H9 (cell line): ENCODE results near the gene MBP. TPM values are rescaled to one million over a fixed set of nuclear protein-coding genes. Genes with fewer than 3 reads are reported as not detected.

Source experiments
- DNase-seq: peaks from one replicate; pipeline ENCODE4 v3.0.0-alpha.2; 2017
- H2AFZ ChIP-seq: one replicate; pipeline ENCODE4 v1.6.1; 2013; ENCODE audit warnings: mild to moderate bottlenecking, low read length, control low read depth, moderate library complexity
- H2AK5ac ChIP-seq: 2 replicates; pipeline ENCODE4 v1.6.1; 2013; ENCODE audit warnings: low read length, control low read depth, mixed read lengths; ENCODE audit not compliant: insufficient read length
- H2BK120ac ChIP-seq: one replicate; pipeline ENCODE4 v1.6.1; 2013; ENCODE audit warnings: low read depth, mild to moderate bottlenecking, low read length, control low read depth, inconsistent platforms; ENCODE audit not compliant: poor library complexity, severe bottlenecking
- H2BK12ac ChIP-seq: 2 replicates; pipeline ENCODE4 v1.6.1; 2013; ENCODE audit warnings: low read length, control low read depth, mixed read lengths, low read depth; ENCODE audit not compliant: insufficient read length
- H2BK15ac ChIP-seq: 2 replicates; pipeline ENCODE4 v1.6.1; 2013; ENCODE audit warnings: low read depth, low read length, control low read depth
- H2BK20ac ChIP-seq: one replicate; pipeline ENCODE4 v1.6.1; 2013; ENCODE audit warnings: low read depth, mild to moderate bottlenecking, low read length, control low read depth, inconsistent platforms; ENCODE audit not compliant: poor library complexity, severe bottlenecking
- H2BK5ac ChIP-seq: 2 replicates; pipeline ENCODE4 v1.6.1; 2013; ENCODE audit warnings: low read length, control low read depth, mixed read lengths; ENCODE audit not compliant: insufficient read length
- H3K14ac ChIP-seq: 2 replicates; pipeline ENCODE4 v1.6.1; 2013; ENCODE audit warnings: low read length, control low read depth; ENCODE audit not compliant: insufficient read depth
- H3K18ac ChIP-seq: 2 replicates; pipeline ENCODE4 v1.6.1; 2013; ENCODE audit warnings: low read depth, mild to moderate bottlenecking, mixed read lengths, low read length, control low read depth; ENCODE audit not compliant: insufficient read length
- H3K23ac ChIP-seq: 2 replicates; pipeline ENCODE4 v1.6.1; 2013; ENCODE audit warnings: low read length, control low read depth, mixed read lengths, low read depth; ENCODE audit not compliant: insufficient read length
- H3K23me2 ChIP-seq: 2 replicates; pipeline ENCODE4 v1.6.1; 2013; ENCODE audit warnings: low read depth, mild to moderate bottlenecking, mixed read lengths, low read length, control low read depth; ENCODE audit not compliant: insufficient read length, poor library complexity, severe bottlenecking
- H3K27ac ChIP-seq: 2 replicates; pipeline ENCODE4 v1.5.1; 2013; ENCODE audit warnings: low read length, control low read depth, mixed read lengths, low read depth; ENCODE audit not compliant: insufficient read length
- H3K27me3 ChIP-seq: 2 replicates; pipeline ENCODE4 v1.6.1; 2013; ENCODE audit warnings: low read length, control low read depth, inconsistent platforms; ENCODE audit not compliant: insufficient read depth
- H3K4ac ChIP-seq: 2 replicates; pipeline ENCODE4 v1.6.1; 2013; ENCODE audit warnings: low read depth, mild to moderate bottlenecking, control low read depth, inconsistent platforms, low read length, moderate library complexity
- H3K4me1 ChIP-seq: 2 replicates; pipeline ENCODE4 v1.6.1; 2013; ENCODE audit warnings: low read length, control low read depth, inconsistent platforms; ENCODE audit not compliant: insufficient read depth
- H3K4me2 ChIP-seq: 2 replicates; pipeline ENCODE4 v1.6.1; 2013; ENCODE audit warnings: low read length, control low read depth, mixed read lengths; ENCODE audit not compliant: insufficient read length, insufficient read depth
- H3K56ac ChIP-seq: 2 replicates; pipeline ENCODE4 v1.6.1; 2013; ENCODE audit warnings: low read depth, mild to moderate bottlenecking, mixed read lengths, low read length, control low read depth; ENCODE audit not compliant: insufficient read length
- H3K79me1 ChIP-seq: 2 replicates; pipeline ENCODE4 v1.6.1; 2013; ENCODE audit warnings: low read depth, mild to moderate bottlenecking, moderate library complexity, low read length, control low read depth, inconsistent platforms; ENCODE audit not compliant: insufficient read depth, poor library complexity, severe bottlenecking
- H3K79me2 ChIP-seq: 2 replicates; pipeline ENCODE4 v1.6.1; 2013; ENCODE audit warnings: low read length, control low read depth, inconsistent platforms; ENCODE audit not compliant: insufficient read depth
- H3K9ac ChIP-seq: 2 replicates; pipeline ENCODE4 v1.6.1; 2013; ENCODE audit warnings: low read length, control low read depth, mixed read lengths; ENCODE audit not compliant: insufficient read length; ENCODE audit errors: extremely low read depth
- H3K9me3 ChIP-seq: one replicate; pipeline ENCODE4 v1.6.1; 2013; ENCODE audit warnings: low read depth, low read length, inconsistent platforms; ENCODE audit not compliant: control insufficient read depth
- H3T11ph ChIP-seq: one replicate; pipeline ENCODE4 v1.6.1; 2013; ENCODE audit warnings: mild to moderate bottlenecking, low read length, control low read depth, inconsistent platforms
- H4K20me1 ChIP-seq: one replicate; pipeline ENCODE4 v1.6.1; 2013; ENCODE audit not compliant: control insufficient read depth, insufficient read length, insufficient read depth
- H4K5ac ChIP-seq: 2 replicates; pipeline ENCODE4 v1.6.1; 2013; ENCODE audit warnings: low read depth, mild to moderate bottlenecking, mixed read lengths, low read length, control low read depth; ENCODE audit not compliant: insufficient read length
- H4K8ac ChIP-seq: replicated peaks from 2 replicates; pipeline ENCODE4 v1.6.1; 2013; ENCODE audit warnings: low read length, control low read depth, mixed read lengths, low read depth; ENCODE audit not compliant: insufficient read length
- H4K91ac ChIP-seq: 2 replicates; pipeline ENCODE4 v1.6.1; 2013; ENCODE audit warnings: low read depth, mild to moderate bottlenecking, moderate library complexity, mixed read lengths, low read length, control low read depth; ENCODE audit not compliant: insufficient read length
- H3K27ac Mint-ChIP-seq, 3 experiments: 2 replicates in 2 of 3; 3 replicates in 1 of 3; pipeline ENCODE4 v1.8.0; 2020 to 2021; ENCODE audit warnings: mixed read lengths in 3 of 3, mild to moderate bottlenecking in 1 of 3, moderate library complexity in 1 of 3
- H3K27me3 Mint-ChIP-seq: 2 replicates; pipeline ENCODE4 v1.8.0; 2021; ENCODE audit warnings: low read depth, mild to moderate bottlenecking, moderate library complexity, mixed read lengths
- H3K36me3 Mint-ChIP-seq, 3 experiments: 2 replicates in 2 of 3; 3 replicates in 1 of 3; pipeline ENCODE4 v1.8.0; 2020 to 2021; ENCODE audit warnings: low read depth in 3 of 3, mixed read lengths in 3 of 3; ENCODE audit not compliant: insufficient read depth in 1 of 3
- H3K4me1 Mint-ChIP-seq, 2 experiments: 2 replicates each; pipeline ENCODE4 v1.8.0; 2020; ENCODE audit warnings: mixed read lengths in 2 of 2
- H3K4me3 Mint-ChIP-seq, 2 experiments: 2 replicates in 1 of 2; 3 replicates in 1 of 2; pipeline ENCODE4 v1.8.0; 2020 to 2021; ENCODE audit warnings: mild to moderate bottlenecking in 2 of 2, mixed read lengths in 2 of 2, moderate library complexity in 1 of 2
- H3K9me3 Mint-ChIP-seq, 2 experiments: 2 replicates in 1 of 2; 3 replicates in 1 of 2; pipeline ENCODE4 v1.8.0; 2020; ENCODE audit warnings: mild to moderate bottlenecking in 2 of 2, mixed read lengths in 2 of 2, moderate library complexity in 1 of 2
- CTCF ChIP-seq: fragments of 200-600 bp; sonication (generic); conservative IDR thresholded peaks from 3 replicates; pipeline ENCODE4 v1.8.0; 2021; ENCODE audit warnings: antibody characterized with exemption, mild to moderate bottlenecking
- WGBS: extraction: QIAGEN DNeasy Blood & Tissue Kit; methylation state at CpG from one replicate; pipeline ENCODE4 v1.1.7; 2013; ENCODE audit warnings: missing lambda C conversion rate, low lambda C conversion rate, mixed read lengths; ENCODE audit not compliant: insufficient read length; ENCODE audit errors: extremely low coverage; 5-methylcytosine and 5-hydroxymethylcytosine counted together
- total RNA-seq: library from RNA; stranded (reverse); gene quantifications from 2 replicates; pipeline ENCODE4 v1.2.1, GENCODE V29; 2021

The MBP gene
- total RNA-seq, 1 experiment from 2014 or later: 8.6 TPM

GRCh38 chr18:77100751-77101355, 31.7 kb downstream of the MBP start:
- peak overlapping the region in 1 of 2 experiments; percentile 27; a peak in 1 of 5 replicates for H3K4me3 Mint-ChIP-seq
- no peak overlapping the region for H2BK120ac ChIP-seq
- no peaks in the 10 kb centered on the region for H3K27me3 Mint-ChIP-seq
- H3K9me3 ChIP-seq: no peaks in the 10 kb centered on the region
- peaks cover 46 to 49% of the 10 kb centered on the region in 2 experiments for H3K4me1 Mint-ChIP-seq
- no peak overlapping the region for H3K9ac ChIP-seq
- no peaks in the 10 kb centered on the region for H3K27me3 ChIP-seq
- TF ChIP-seq CTCF: no peak
- H4K20me1 ChIP-seq: no peaks in the 10 kb centered on the region
- H3K4ac ChIP-seq: no peak overlapping the region
- no peak overlapping the region for H2BK20ac ChIP-seq
- H3K14ac ChIP-seq: no peak overlapping the region; the same call in 1 of the 2 replicates
- no peaks in the 10 kb centered on the region; a peak in 1 of 5 replicates for H3K9me3 Mint-ChIP-seq
- peaks cover 0 to 5% (median 2%) of the 10 kb centered on the region in 3 experiments; a peak in 3 of 7 replicates for H3K36me3 Mint-ChIP-seq
- H4K8ac ChIP-seq: no peak overlapping the region
- no peak overlapping the region for H2AFZ ChIP-seq
- H3K23ac ChIP-seq: no peak overlapping the region
- no peak overlapping the region for H3T11ph ChIP-seq
- no peak overlapping the region for H2BK12ac ChIP-seq
- WGBS: no CpG with 5 or more reads among the region's 8 CpGs
- H2BK5ac ChIP-seq: no peak overlapping the region
- no peaks in the 10 kb centered on the region for H3K23me2 ChIP-seq
- H2AK5ac ChIP-seq: no peak overlapping the region
- H3K79me2 ChIP-seq: no peaks in the 10 kb centered on the region
- no peak overlapping the region; the same call in 1 of the 2 replicates for H2BK15ac ChIP-seq
- no peak overlapping the region for H3K56ac ChIP-seq
- no peak overlapping the region for H3K4me2 ChIP-seq
- H3K79me1 ChIP-seq: no peaks in the 10 kb centered on the region
- no peak overlapping the region for H3K27ac ChIP-seq
- peaks cover 4% of the 10 kb centered on the region; the same call in 1 of the 2 replicates for H3K4me1 ChIP-seq
- no peak overlapping the region for H4K91ac ChIP-seq
- DNase-seq: no peak
- no peak overlapping the region for H3K18ac ChIP-seq
- H3K27ac Mint-ChIP-seq: no peak overlapping the region
- H4K5ac ChIP-seq: no peak overlapping the region
